Breast epithelium (tissue), 4 donors: ENCODE data around the gene ADAM8. TPM values are rescaled to one million over a fixed set of nuclear protein-coding genes. Genes with fewer than 3 reads are reported as not detected.
A peak's percentile ranks its signal among the peaks of the same experiment; 100 is the strongest.

ENCODE experiments used
- DNase-seq, 2 donors: peaks; one replicate each; pipeline ENCODE4 v3.0.0-alpha.2; 2019; ENCODE audit warnings: low spot score in 2 of 2
- H3K27ac ChIP-seq, 2 donors: fragments of 200-600 bp; sonication (generic) in 1 of 2; one replicate each; pipeline ENCODE4 v1.5.1; 2016 to 2019; ENCODE audit warnings: mild to moderate bottlenecking in 1 of 2
- H3K27me3 ChIP-seq, 2 donors: fragments of 200-600 bp; sonication (generic) in 1 of 2; one replicate each; pipeline versions ENCODE4 v1.5.1 to v1.6.0; 2017 to 2019; ENCODE audit warnings: control low read depth in 1 of 2, mild to moderate bottlenecking in 1 of 2
- H3K36me3 ChIP-seq: fragments of 200-600 bp; one replicate; pipeline ENCODE4 v1.5.1; 2019
- H3K4me1 ChIP-seq, 2 donors: fragments of 200-600 bp; sonication (generic); one replicate each; pipeline ENCODE4 v1.5.1; 2016 to 2019; ENCODE audit warnings: control low read depth in 1 of 2
- H3K4me3 ChIP-seq, 3 donors: fragments of 200-600 bp; sonication (generic); 1 replicate in 2 of 3; 2 replicates in 1 of 3; pipeline ENCODE4 v1.5.1; 2016 to 2019; ENCODE audit warnings: mild to moderate bottlenecking in 3 of 3, moderate library complexity in 2 of 3
- H3K9me3 ChIP-seq, 2 donors: fragments of 200-600 bp; sonication (generic) in 1 of 2; one replicate each; pipeline ENCODE4 v1.5.1; 2016 to 2019; ENCODE audit warnings: control low read depth in 1 of 2
- CTCF ChIP-seq, 3 donors: fragments of 450-650 bp; IDR thresholded peaks; one replicate each; pipeline ENCODE4 v1.5.1; 2016 to 2017; ENCODE audit warnings: antibody characterized with exemption in 3 of 3, mild to moderate bottlenecking in 3 of 3, moderate library complexity in 3 of 3
- POLR2A ChIP-seq: fragments of 450-650 bp; IDR thresholded peaks from one replicate; pipeline ENCODE4 v1.6.1; 2016; ENCODE audit warnings: antibody characterized with exemption, mild to moderate bottlenecking, moderate library complexity
- POLR2AphosphoS5 ChIP-seq, 3 donors: sonication (generic); formaldehyde crosslinking; IDR thresholded peaks; one replicate each; pipeline ENCODE4 v1.6.1; 2017; ENCODE audit warnings: antibody characterized with exemption in 3 of 3
- intact Hi-C: fragments of 100-400 bp; cut with DNase I; formaldehyde crosslinking; loops from one replicate; pipeline ENCODE4 v1.15.1; 2023; ENCODE audit warnings: low total_unique reads
- total RNA-seq, 3 donors: library from RNA; depleted of rRNA; stranded (reverse); fragments of >200 nt; gene quantifications; one replicate each; pipeline ENCODE4 v1.1.0, GENCODE V29; 2016

ADAM8 gene
- total RNA-seq, 3 donors from 2014 or later, result 4.6 to 6.6 (median 5.0) TPM

- peaks cover 0 to 9% of the 10 kb centered on the region in 2 donors for H3K4me1 ChIP-seq
- TF ChIP-seq CTCF (IDR thresholded peaks at IDR 0.05), result no peak
- TF ChIP-seq POLR2A, result no peak
- TF ChIP-seq POLR2AphosphoS5 (IDR thresholded peaks at IDR 0.05), result no peak
- intact Hi-C loops, result no loop called here
- H3K9me3 ChIP-seq, result no peaks in the 10 kb centered on the region
- H3K4me3 ChIP-seq, result peak overlapping the region in 1 of 3 donors; percentile 12
- peak in 1 of 2 donors; percentile 54 for DNase-seq
- peaks cover 0 to 23% of the 10 kb centered on the region in 2 donors for H3K27me3 ChIP-seq
- H3K36me3 ChIP-seq, result peaks cover 5% of the 10 kb centered on the region
- peak overlapping the region; percentile 61 to 77 for H3K27ac ChIP-seq
These were observed 2.1 kb upstream of the ADAM8 start for GRCh38 chr10:133278577-133279265.

- no peaks in the 10 kb centered on the region for H3K9me3 ChIP-seq
- peaks cover 4% of the 10 kb centered on the region for H3K36me3 ChIP-seq
- H3K4me3 ChIP-seq, result no peak overlapping the region
- no peak for DNase-seq
- H3K27me3 ChIP-seq, result peaks cover 0 to 23% of the 10 kb centered on the region in 2 donors
- no peak for TF ChIP-seq CTCF (IDR thresholded peaks at IDR 0.05)
- H3K4me1 ChIP-seq, result peaks cover 0 to 9% of the 10 kb centered on the region in 2 donors
- H3K27ac ChIP-seq, result peak overlapping the region in 1 of 2 donors; percentile 77
- intact Hi-C loops, result no loop called here
These were observed 1.4 kb upstream of the ADAM8 start for GRCh38 chr10:133277993-133278576.

- DNase-seq, result no peak
- H3K9me3 ChIP-seq, result no peaks in the 10 kb centered on the region
- H3K4me3 ChIP-seq, result no peak overlapping the region
- H3K27ac ChIP-seq, result no peak overlapping the region
- no peak for TF ChIP-seq POLR2A
- no peak for TF ChIP-seq POLR2AphosphoS5 (IDR thresholded peaks at IDR 0.05)
- intact Hi-C loops, result no loop called here
- no peaks in the 10 kb centered on the region for H3K36me3 ChIP-seq
- H3K27me3 ChIP-seq, result peaks cover 0 to 23% of the 10 kb centered on the region in 2 donors
- peaks cover 0 to 9% of the 10 kb centered on the region in 2 donors for H3K4me1 ChIP-seq
These were observed 767 bp upstream of the ADAM8 start for GRCh38 chr10:133277277-133277992.

GRCh38 chr10:133276100-133276434 is 601 bp downstream of the ADAM8 start:
- intact Hi-C loops, result no loop called here
- H3K4me3 ChIP-seq, result peak overlapping the region; percentile 7 to 54 (median 26)
- TF ChIP-seq POLR2AphosphoS5 (IDR thresholded peaks at IDR 0.05) (no peak), POLR2A (no peak), CTCF (IDR thresholded peaks at IDR 0.05) (no peak)
- no peaks in the 10 kb centered on the region for H3K9me3 ChIP-seq
- H3K27me3 ChIP-seq, result peaks cover 0 to 23% of the 10 kb centered on the region in 2 donors
- H3K36me3 ChIP-seq, result no peaks in the 10 kb centered on the region
- DNase-seq, result no peak
- peaks cover 0 to 9% of the 10 kb centered on the region in 2 donors for H3K4me1 ChIP-seq
- H3K27ac ChIP-seq, result no peak overlapping the region

- intact Hi-C loops, result no loop called here
- H3K4me3 ChIP-seq, result peak overlapping the region; percentile 7 to 54 (median 26)
- peaks cover 0 to 9% of the 10 kb centered on the region in 2 donors for H3K4me1 ChIP-seq
- no peak overlapping the region for H3K27ac ChIP-seq
- H3K36me3 ChIP-seq, result no peaks in the 10 kb centered on the region
- H3K9me3 ChIP-seq, result no peaks in the 10 kb centered on the region
- no peak for TF ChIP-seq CTCF (IDR thresholded peaks at IDR 0.05)
- no peak for TF ChIP-seq POLR2AphosphoS5 (IDR thresholded peaks at IDR 0.05)
- TF ChIP-seq POLR2A, result no peak
- peaks cover 0 to 23% of the 10 kb centered on the region in 2 donors for H3K27me3 ChIP-seq
- DNase-seq, result no peak
These were observed 980 bp downstream of the ADAM8 start for GRCh38 chr10:133275684-133276092.
